ENCODE results near the gene ZNF543.
"Not testable (repeated sequence)": the region's sequence is repeated elsewhere in the genome, so short reads cannot be mapped to it uniquely, and the experiment has no call there.

Gene ZNF543

GRCh38 chr19:57321116-57321515 lies 844 bp downstream of the ZNF543 start:
- DNase-seq (ENCODE audit: low read depth, low spot score), result no peak

- no peak for DNase-seq (ENCODE audit: low read depth, low spot score)
Observed at GRCh38 chr19:57321751-57322150, 1.5 kb downstream of the ZNF543 start.

GRCh38 chr19:57324992-57325391 lies 4.7 kb downstream of the ZNF543 start:
- DNase-seq (ENCODE audit: low read depth, low spot score), result no peak

GRCh38 chr19:57327993-57328392 lies 7.7 kb downstream of the ZNF543 start:
- DNase-seq (ENCODE audit: low read depth, low spot score), result no peak

GRCh38 chr19:57334191-57334590 lies 13.9 kb downstream of the ZNF543 start:
- no peak for DNase-seq (ENCODE audit: low read depth, low spot score)

GRCh38 chr19:57338877-57339276 lies 18.6 kb downstream of the ZNF543 start:
- no peak for DNase-seq (ENCODE audit: low read depth, low spot score)

GRCh38 chr19:57342582-57342981 lies 22.3 kb downstream of the ZNF543 start:
- DNase-seq (ENCODE audit: low read depth, low spot score), result no peak

- DNase-seq (ENCODE audit: low read depth, low spot score), result no peak
Observed at GRCh38 chr19:57348136-57348535, 27.9 kb downstream of the ZNF543 start.

- DNase-seq (ENCODE audit: low read depth, low spot score), result peak; percentile 83
Observed at GRCh38 chr19:57350877-57351805, 30.9 kb downstream of the ZNF543 start, which contains the start of gene ZNF304. TSS of gene ZNF304 (plus strand) at chr19:57351271. CDS start at chr19:57351665, 394 bp downstream.

GRCh38 chr19:57351867-57352266 lies 31.6 kb downstream of the ZNF543 start:
- no peak for DNase-seq (ENCODE audit: low read depth, low spot score)

GRCh38 chr19:57355916-57356315 lies 35.6 kb downstream of the ZNF543 start:
- no peak for DNase-seq (ENCODE audit: low read depth, low spot score)

- DNase-seq (ENCODE audit: low read depth, low spot score), result no peak
Observed at GRCh38 chr19:57357406-57357805, 37.1 kb downstream of the ZNF543 start.

GRCh38 chr19:57359300-57359699 lies 39.0 kb downstream of the ZNF543 start:
- no peak for DNase-seq (ENCODE audit: low read depth, low spot score)

- no peak for DNase-seq (ENCODE audit: low read depth, low spot score)
Observed at GRCh38 chr19:57362419-57362818, 42.1 kb downstream of the ZNF543 start.

- peak; percentile 99 for DNase-seq (ENCODE audit: low read depth, low spot score)
Observed at GRCh38 chr19:57362997-57363687, 42.9 kb downstream of the ZNF543 start, which contains the start of the genes TRAPPC2B and ZNF547. TSS of gene TRAPPC2B (plus strand) at chr19:57363551. CDS start at chr19:57364834, 1,283 bp downstream. TSS of gene ZNF547 (plus strand) at chr19:57363551. CDS start at chr19:57368556, 5,005 bp downstream.

- no peak for DNase-seq (ENCODE audit: low read depth, low spot score)
Observed at GRCh38 chr19:57363688-57364181, 43.5 kb downstream of the ZNF543 start.

- no peak for DNase-seq (ENCODE audit: low read depth, low spot score)
Observed at GRCh38 chr19:57366776-57367175, 46.5 kb downstream of the ZNF543 start.

GRCh38 chr19:57374179-57374578 lies 53.9 kb downstream of the ZNF543 start:
- no peak for DNase-seq (ENCODE audit: low read depth, low spot score)

GRCh38 chr19:57374647-57375046 lies 54.4 kb downstream of the ZNF543 start:
- DNase-seq (ENCODE audit: low read depth, low spot score), result not testable (repeated sequence)

- DNase-seq (ENCODE audit: low read depth, low spot score), result no peak
Observed at GRCh38 chr19:57376151-57376550, 55.9 kb downstream of the ZNF543 start.

- DNase-seq (ENCODE audit: low read depth, low spot score), result no peak
Observed at GRCh38 chr19:57377498-57378146, 57.4 kb downstream of the ZNF543 start.

All from brain pericyte (primary cell).